ENCODE results near the gene WEE1. TPM values are rescaled to one million over a fixed set of nuclear protein-coding genes. Genes with fewer than 3 reads are reported as not detected.
"Not testable (repeated sequence)": the region's sequence is repeated elsewhere in the genome, so short reads cannot be mapped to it uniquely, and the experiment has no call there.

The WEE1 gene
- total RNA-seq, 1 donor, result 51.1 TPM

GRCh38 chr11:9594267-9595046, 21.0 kb downstream of the WEE1 start:
- H3K4me3 ChIP-seq (ENCODE audit: low read depth, low read length), result no peak overlapping the region
- DNase-seq (ENCODE audit: low read depth), result no peak
- no peak for TF ChIP-seq CTCF (IDR thresholded peaks at IDR 0.05; ENCODE audit: insufficient read depth, low read length)

GRCh38 chr11:9596926-9597464, 23.5 kb downstream of the WEE1 start:
- no peak for DNase-seq (ENCODE audit: low read depth)
- no peak overlapping the region for H3K4me3 ChIP-seq (ENCODE audit: low read depth, low read length)
- TF ChIP-seq CTCF (IDR thresholded peaks at IDR 0.05; ENCODE audit: insufficient read depth, low read length), result no peak

- TF ChIP-seq CTCF (IDR thresholded peaks at IDR 0.05; ENCODE audit: insufficient read depth, low read length), result no peak
- no peak for DNase-seq (ENCODE audit: low read depth)
- no peak overlapping the region for H3K4me3 ChIP-seq (ENCODE audit: low read depth, low read length)
Observed at GRCh38 chr11:9600166-9600565, 26.7 kb downstream of the WEE1 start.

GRCh38 chr11:9600644-9601036, 27.2 kb downstream of the WEE1 start:
- TF ChIP-seq CTCF (IDR thresholded peaks at IDR 0.05; ENCODE audit: insufficient read depth, low read length), result no peak
- no peak for DNase-seq (ENCODE audit: low read depth)
- no peak overlapping the region for H3K4me3 ChIP-seq (ENCODE audit: low read depth, low read length)

DNA sequence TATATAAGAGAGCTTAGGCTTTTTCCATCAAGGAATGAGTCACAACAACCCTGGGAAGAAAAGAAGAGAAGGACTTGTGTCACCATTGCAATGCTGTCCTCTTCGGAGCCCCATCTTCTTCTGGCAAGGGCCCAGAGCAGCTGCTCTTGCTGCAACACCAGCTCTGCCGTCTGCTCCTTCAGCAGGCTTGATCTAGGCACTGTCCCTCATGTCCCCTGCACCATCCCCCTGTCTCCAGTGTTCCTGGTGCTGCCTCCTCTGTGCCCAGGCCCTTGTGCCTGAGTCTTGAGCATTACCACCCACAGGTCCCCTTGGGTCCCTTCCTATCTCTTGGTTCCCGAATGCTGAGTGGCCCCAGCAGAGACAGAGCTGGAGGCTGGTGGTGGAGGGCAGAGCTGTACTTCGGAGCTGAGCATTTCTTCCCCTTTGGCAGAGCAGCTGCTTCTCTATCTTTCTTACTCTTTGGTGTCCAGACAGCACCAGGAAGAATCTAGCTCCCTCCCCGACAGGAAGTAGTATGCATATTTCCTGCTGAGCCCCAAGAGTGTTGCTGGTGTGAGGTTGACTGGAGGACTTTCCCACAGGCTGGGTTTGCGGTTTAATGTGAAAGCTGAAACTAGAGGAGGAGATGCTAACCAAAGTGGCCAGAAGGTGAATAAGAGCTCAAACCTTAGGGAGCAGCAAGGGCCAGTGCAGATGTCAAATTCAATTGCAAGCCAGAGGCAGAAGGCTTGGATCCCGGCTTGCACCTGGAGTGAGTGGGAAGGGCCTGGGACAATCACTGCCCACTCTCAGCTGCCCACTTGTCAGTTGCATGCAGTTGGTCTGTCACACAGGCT, 27.8 kb downstream of the WEE1 start:
- TF ChIP-seq CTCF (IDR thresholded peaks at IDR 0.05; ENCODE audit: insufficient read depth, low read length), result no peak
- no peak overlapping the region for H3K4me3 ChIP-seq (ENCODE audit: low read depth, low read length)
- peak; percentile 34 for DNase-seq (ENCODE audit: low read depth)

DNA sequence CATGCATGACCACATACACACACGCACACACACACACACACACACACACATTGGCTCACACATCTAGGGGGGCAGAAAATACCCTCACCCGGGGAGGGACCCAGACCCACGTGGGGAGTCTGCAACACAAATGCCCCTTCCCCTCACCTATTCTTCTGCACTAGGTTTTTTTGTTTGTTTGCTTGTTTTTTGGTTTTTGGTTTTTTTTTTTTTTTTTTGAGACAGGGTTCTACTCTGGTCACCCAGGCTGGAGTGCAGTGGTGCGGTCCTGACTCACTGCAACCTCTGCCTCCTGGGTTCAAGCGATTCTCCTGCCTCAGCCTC, 28.4 kb downstream of the WEE1 start:
- no peak for DNase-seq (ENCODE audit: low read depth)
- no peak overlapping the region for H3K4me3 ChIP-seq (ENCODE audit: low read depth, low read length)
- no peak for TF ChIP-seq CTCF (IDR thresholded peaks at IDR 0.05; ENCODE audit: insufficient read depth, low read length)

DNA sequence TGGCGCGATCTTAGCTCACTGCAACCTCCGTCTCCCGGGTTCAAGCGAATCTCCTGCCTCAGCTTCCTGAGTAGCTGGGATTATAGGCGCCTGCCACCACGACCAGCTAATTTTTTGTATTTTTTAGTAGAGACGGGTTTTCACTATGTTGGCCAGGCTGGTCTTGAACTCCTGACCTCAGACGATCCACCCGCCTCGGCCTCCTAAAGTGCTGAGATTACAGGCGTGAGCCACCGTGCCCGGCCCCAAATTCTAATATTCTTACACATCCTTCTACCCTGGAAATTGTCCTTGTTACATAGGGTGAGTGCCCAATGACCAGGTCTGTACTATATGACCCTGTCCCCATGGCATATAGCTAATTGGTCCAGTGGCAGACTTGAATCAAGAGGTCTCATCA, 29.7 kb downstream of the WEE1 start:
- DNase-seq (ENCODE audit: low read depth), result not testable (repeated sequence)

More for the DNA sequence above, 29.7 kb downstream of the WEE1 start:
- not testable (repeated sequence) for H3K4me3 ChIP-seq (ENCODE audit: low read depth, low read length)

Data from fibroblast of the aortic adventitia (primary cell).